ENCODE data around the gene KIF7. TPM values are rescaled to one million over a fixed set of nuclear protein-coding genes. Genes with fewer than 3 reads are reported as not detected.

Gene KIF7
- total and polyA plus RNA-seq, 2 donors (not counting 3 experiments of a cell fraction or from before 2014, with no cell fraction given) = 4.2 to 11.3 TPM

- no peak overlapping the region for H3K4me2 ChIP-seq (ENCODE audit: insufficient read depth, low read length)
- no peaks in the 10 kb centered on the region for H3K9me1 ChIP-seq (replicated peaks; ENCODE audit: control insufficient read depth, extremely low read depth, insufficient read depth, low read length)
- H3K36me3 ChIP-seq (ENCODE audit: control insufficient read depth in 2 of 2, extremely low read depth in 1 of 2, insufficient read depth in 2 of 2, low read length in 2 of 2) = peaks cover 0 to 5% of the 10 kb centered on the region in 2 experiments
- ChIA-PET CTCF (interaction anchor here (0.6 to 4.4 kb wide), 18 partner anchors 9 to 228 kb away, joined by 3 to 55 read pairs (median 4); no protein-coding TSS in a partner anchor), POLR2A (no interaction called here)
- H4K20me1 ChIP-seq (replicated peaks; ENCODE audit: control insufficient read depth, extremely low read depth, insufficient read depth, low read length) = no peaks in the 10 kb centered on the region
- no peaks in the 10 kb centered on the region for H3K9me3 ChIP-seq (replicated peaks; ENCODE audit: control insufficient read depth, insufficient read depth, low read length)
- intact Hi-C loops (cut with micrococcal nuclease) = loop anchor here (1.0 kb wide), 1 partner anchor 26 kb away; no protein-coding TSS in a partner anchor
- no peak for TF ChIP-seq POLR2AphosphoS5 (IDR thresholded peaks at IDR 0.05; ENCODE audit: insufficient read depth, low read depth, low read length)
- TF ChIP-seq, protein P1, sequence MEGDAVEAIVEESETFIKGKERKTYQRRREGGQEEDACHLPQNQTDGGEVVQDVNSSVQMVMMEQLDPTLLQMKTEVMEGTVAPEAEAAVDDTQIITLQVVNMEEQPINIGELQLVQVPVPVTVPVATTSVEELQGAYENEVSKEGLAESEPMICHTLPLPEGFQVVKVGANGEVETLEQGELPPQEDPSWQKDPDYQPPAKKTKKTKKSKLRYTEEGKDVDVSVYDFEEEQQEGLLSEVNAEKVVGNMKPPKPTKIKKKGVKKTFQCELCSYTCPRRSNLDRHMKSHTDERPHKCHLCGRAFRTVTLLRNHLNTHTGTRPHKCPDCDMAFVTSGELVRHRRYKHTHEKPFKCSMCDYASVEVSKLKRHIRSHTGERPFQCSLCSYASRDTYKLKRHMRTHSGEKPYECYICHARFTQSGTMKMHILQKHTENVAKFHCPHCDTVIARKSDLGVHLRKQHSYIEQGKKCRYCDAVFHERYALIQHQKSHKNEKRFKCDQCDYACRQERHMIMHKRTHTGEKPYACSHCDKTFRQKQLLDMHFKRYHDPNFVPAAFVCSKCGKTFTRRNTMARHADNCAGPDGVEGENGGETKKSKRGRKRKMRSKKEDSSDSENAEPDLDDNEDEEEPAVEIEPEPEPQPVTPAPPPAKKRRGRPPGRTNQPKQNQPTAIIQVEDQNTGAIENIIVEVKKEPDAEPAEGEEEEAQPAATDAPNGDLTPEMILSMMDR (IDR thresholded peaks at IDR 0.05; ENCODE audit: extremely low read depth in 1 of 2, insufficient read depth in 1 of 2, low read depth in 1 of 2, low read length in 2 of 2) = peak; percentile 95
- H3K27ac ChIP-seq (ENCODE audit: insufficient read depth, low read depth, low read length) = no peak overlapping the region
- no peak overlapping the region for H2AFZ ChIP-seq (ENCODE audit: low read depth, low read length)
- no peak overlapping the region for H3K4me3 ChIP-seq (replicated peaks in 1 of 3; ENCODE audit: insufficient read depth in 1 of 3, low read depth in 1 of 3, low read length in 3 of 3)
- DNase-seq (ENCODE audit: low read depth, low spot score) (peak; percentile 56), FAIRE-seq (peak; percentile 38)
- dilution Hi-C loops (cut with MboI; ENCODE audit: extremely low pct_ligation_motif_present, low sequenced_read_pairs) = no loop called here
- H3K9ac ChIP-seq (replicated peaks; ENCODE audit: extremely low read depth, insufficient read depth, low read length) = no peak overlapping the region
- H3K27me3 ChIP-seq (ENCODE audit: control insufficient read depth in 2 of 2, insufficient read depth in 2 of 2, low read length in 2 of 2) = no peaks in the 10 kb centered on the region
- no peaks in the 10 kb centered on the region for H3K4me1 ChIP-seq (ENCODE audit: control insufficient read depth, extremely low read depth, insufficient read depth, low read length)
- no TSS peak for BruUV-seq (replicated peaks)
- H3K79me2 ChIP-seq (ENCODE audit: control insufficient read depth, insufficient read depth, low read length) = no peaks in the 10 kb centered on the region
Measured at GRCh38 chr15:89647191-89647851, 7.9 kb downstream of the KIF7 start.

DNA sequence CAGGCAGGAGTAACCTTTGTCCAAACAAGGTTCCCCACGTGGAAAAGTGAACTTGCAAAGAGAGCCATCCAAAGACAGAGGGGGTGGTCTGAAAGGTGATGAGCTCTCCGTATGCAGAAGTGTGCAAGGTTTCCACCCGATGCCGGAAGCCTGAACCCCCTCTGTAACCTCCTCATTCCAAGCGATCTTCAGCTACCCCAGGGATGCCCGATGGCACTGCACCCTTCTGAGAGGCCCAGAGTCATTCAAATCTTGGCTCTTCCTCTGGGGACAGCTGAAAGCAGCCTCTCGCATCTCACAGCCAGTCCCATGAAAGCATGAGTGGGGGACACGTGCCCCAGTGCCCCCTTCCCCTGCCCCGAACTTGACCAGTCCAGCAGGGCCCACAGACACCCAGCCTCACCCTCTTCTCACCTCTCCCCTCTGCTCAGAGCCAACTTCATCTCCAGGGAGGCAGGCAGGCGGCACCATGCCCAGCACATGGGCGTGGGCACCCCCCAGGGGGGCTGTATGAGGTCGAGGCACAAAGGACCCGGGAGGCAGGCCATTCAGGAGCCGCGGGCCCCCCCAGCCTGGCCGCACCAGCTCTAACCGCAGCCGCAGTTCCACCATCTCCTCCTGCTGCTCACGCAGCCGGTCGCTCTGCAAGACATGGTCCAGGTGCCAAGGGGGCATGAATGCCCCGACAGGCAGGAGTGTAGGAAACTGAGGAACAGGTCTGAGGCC is 8.7 kb downstream of the KIF7 start:
- no peak overlapping the region for H3K4me2 ChIP-seq (ENCODE audit: insufficient read depth, low read length)
- BruUV-seq (replicated peaks) = no TSS peak
- no peaks in the 10 kb centered on the region for H3K9me1 ChIP-seq (replicated peaks; ENCODE audit: control insufficient read depth, extremely low read depth, insufficient read depth, low read length)
- no peak overlapping the region for H3K4me3 ChIP-seq (replicated peaks in 1 of 3; ENCODE audit: insufficient read depth in 1 of 3, low read depth in 1 of 3, low read length in 3 of 3)
- ChIA-PET CTCF (interaction anchor here (1.0 to 4.4 kb wide), 9 partner anchors 8 to 93 kb away, joined by 3 to 55 read pairs (median 5); partner anchors contain the start of gene KIF7), POLR2A (no interaction called here)
- intact Hi-C loops (cut with micrococcal nuclease) = loop anchor here (1.0 kb wide), 1 partner anchor 27 kb away; no protein-coding TSS in a partner anchor
- DNase-seq (ENCODE audit: low read depth, low spot score) = no peak
- TF ChIP-seq GATA2 (IDR thresholded peaks at IDR 0.05; ENCODE audit: insufficient read depth, insufficient read length, low read depth, low read length) (no peak), FOS (IDR thresholded peaks at IDR 0.05; ENCODE audit: borderline replicate concordance, insufficient read depth, low read length) (no peak), EZH2 (IDR thresholded peaks at IDR 0.05; ENCODE audit: borderline replicate concordance, low read depth, low read length, severe bottlenecking) (no peak), POLR2A (IDR thresholded peaks at IDR 0.05; ENCODE audit: low read depth, low read length) (no peak), JUN (IDR thresholded peaks at IDR 0.05; ENCODE audit: borderline replicate concordance, insufficient read depth, insufficient read length, low read depth) (no peak), POLR2AphosphoS5 (IDR thresholded peaks at IDR 0.05; ENCODE audit: insufficient read depth, low read depth, low read length) (no peak)
- TF ChIP-seq, protein P2, sequence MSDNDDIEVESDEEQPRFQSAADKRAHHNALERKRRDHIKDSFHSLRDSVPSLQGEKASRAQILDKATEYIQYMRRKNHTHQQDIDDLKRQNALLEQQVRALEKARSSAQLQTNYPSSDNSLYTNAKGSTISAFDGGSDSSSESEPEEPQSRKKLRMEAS (IDR thresholded peaks at IDR 0.05; ENCODE audit: insufficient read depth, insufficient read length) = no peak
- TF ChIP-seq, protein P1 (IDR thresholded peaks at IDR 0.05; ENCODE audit: extremely low read depth in 1 of 2, insufficient read depth in 1 of 2, low read depth in 1 of 2, low read length in 2 of 2) = no peak
- H3K4me1 ChIP-seq (ENCODE audit: control insufficient read depth, extremely low read depth, insufficient read depth, low read length) = no peaks in the 10 kb centered on the region
- dilution Hi-C loops (cut with MboI; ENCODE audit: extremely low pct_ligation_motif_present, low sequenced_read_pairs) = no loop called here
- H3K9ac ChIP-seq (replicated peaks; ENCODE audit: extremely low read depth, insufficient read depth, low read length) = no peak overlapping the region
- H3K27ac ChIP-seq (ENCODE audit: insufficient read depth, low read depth, low read length) = no peak overlapping the region
- H3K36me3 ChIP-seq (ENCODE audit: control insufficient read depth in 2 of 2, extremely low read depth in 1 of 2, insufficient read depth in 2 of 2, low read length in 2 of 2) = peaks cover 0 to 11% of the 10 kb centered on the region in 2 experiments
- no peak overlapping the region for H2AFZ ChIP-seq (ENCODE audit: low read depth, low read length)
- H3K79me2 ChIP-seq (ENCODE audit: control insufficient read depth, insufficient read depth, low read length) = no peaks in the 10 kb centered on the region
- H4K20me1 ChIP-seq (replicated peaks; ENCODE audit: control insufficient read depth, extremely low read depth, insufficient read depth, low read length) = no peaks in the 10 kb centered on the region
- no peaks in the 10 kb centered on the region for H3K9me3 ChIP-seq (replicated peaks; ENCODE audit: control insufficient read depth, insufficient read depth, low read length)
- H3K27me3 ChIP-seq (ENCODE audit: control insufficient read depth in 2 of 2, insufficient read depth in 2 of 2, low read length in 2 of 2) = no peaks in the 10 kb centered on the region
- no peak for FAIRE-seq

All from endothelial cell of umbilical vein (primary cell).